Neural cell (in vitro differentiated cells): ENCODE results near the gene LDLRAD4. TPM values are rescaled to one million over a fixed set of nuclear protein-coding genes. Genes with fewer than 3 reads are reported as not detected.

Experiments
- H2AFZ ChIP-seq: fragments of 200-600, 300-800 bp; sonication (generic), shearing (Covaris generic); 2 replicates; pipeline ENCODE4 v1.6.0; 2014; ENCODE audit warnings: low read depth, mild to moderate bottlenecking, antibody characterized with exemption, low read length, moderate library complexity
- H3F3A ChIP-seq: fragments of 200-600 bp; shearing (Covaris generic); 2 replicates; pipeline ENCODE4 v1.6.1; 2016; ENCODE audit warnings: mild to moderate bottlenecking, moderate library complexity, mixed read lengths, antibody characterized with exemption, low read length; ENCODE audit not compliant: insufficient read depth, poor library complexity, severe bottlenecking
- H3K27ac ChIP-seq: fragments of 200-600, 300-800 bp; sonication (generic), shearing (Covaris generic); 2 replicates; pipeline ENCODE4 v1.5.1; 2014; ENCODE audit warnings: mild to moderate bottlenecking, low read length, moderate library complexity
- H3K27me3 ChIP-seq: fragments of 300-800, 200-600 bp; sonication (generic), shearing (Covaris generic); 2 replicates; pipeline ENCODE4 v1.6.0; 2014; ENCODE audit warnings: mild to moderate bottlenecking, low read depth, low read length, moderate library complexity; ENCODE audit not compliant: insufficient read depth
- H3K36me3 ChIP-seq: fragments of 300-800, 200-600 bp; sonication (generic), shearing (Covaris generic); 2 replicates; pipeline ENCODE4 v1.5.1; 2014; ENCODE audit warnings: mild to moderate bottlenecking, antibody characterized with exemption, low read length, moderate library complexity; ENCODE audit not compliant: insufficient read depth
- H3K4me2 ChIP-seq: fragments of 300-800, 200-600 bp; sonication (generic), shearing (Covaris generic); 2 replicates; pipeline ENCODE4 v1.6.0; 2014; ENCODE audit warnings: mild to moderate bottlenecking, low read length
- H3K4me3 ChIP-seq: fragments of 300-800, 200-600 bp; sonication (generic), shearing (Covaris generic); 2 replicates; pipeline ENCODE4 v1.5.1; 2014; ENCODE audit warnings: mild to moderate bottlenecking, low read length, moderate library complexity
- H3K79me2 ChIP-seq: fragments of 200-600 bp; shearing (Covaris generic); replicated peaks from 2 replicates; pipeline ENCODE4 v1.6.0; 2014; ENCODE audit warnings: mild to moderate bottlenecking, low read length, moderate library complexity; ENCODE audit not compliant: insufficient read depth
- H3K9ac ChIP-seq: fragments of 300-800, 200-600 bp; sonication (generic), shearing (Covaris generic); 2 replicates; pipeline ENCODE4 v1.6.1; 2016; ENCODE audit warnings: mild to moderate bottlenecking, low read length, mixed read lengths
- H3K9me2 ChIP-seq: fragments of 200-600 bp; shearing (Covaris generic); 2 replicates; pipeline ENCODE4 v1.6.1; 2016; ENCODE audit warnings: mild to moderate bottlenecking, low read length, mixed read lengths; ENCODE audit not compliant: insufficient read depth
- H3K9me3 ChIP-seq: fragments of 200-600, 300-800 bp; sonication (generic), shearing (Covaris generic); 2 replicates; pipeline ENCODE4 v1.6.1; 2016; ENCODE audit warnings: mild to moderate bottlenecking, mixed run types, low read length, moderate library complexity, mixed read lengths
- H4K20me1 ChIP-seq: fragments of 200-600 bp; shearing (Covaris generic); 2 replicates; pipeline ENCODE4 v1.6.1; 2016; ENCODE audit warnings: mild to moderate bottlenecking, mixed run types; ENCODE audit not compliant: insufficient read depth
- CTCF ChIP-seq: fragments of 450-650 bp; IDR thresholded peaks from 2 replicates; pipeline ENCODE4 v1.5.1; 2014; ENCODE audit warnings: antibody characterized with exemption, mild to moderate bottlenecking, moderate library complexity; ENCODE audit not compliant: poor library complexity, severe bottlenecking
- EP300 ChIP-seq: fragments of 450-650 bp; conservative IDR thresholded peaks from 2 replicates; pipeline ENCODE4 v1.6.1; 2014; ENCODE audit warnings: antibody characterized with exemption, mild to moderate bottlenecking, moderate library complexity; ENCODE audit not compliant: poor library complexity, severe bottlenecking
- EZH2 ChIP-seq: fragments of 200-600, 300-800 bp; shearing (Covaris generic), sonication (generic); IDR thresholded peaks from 2 replicates; pipeline ENCODE4 v1.6.1; 2014; ENCODE audit warnings: antibody characterized with exemption, low read length, borderline replicate concordance, mild to moderate bottlenecking; ENCODE audit not compliant: insufficient read depth, poor library complexity, severe bottlenecking
- MXI1 ChIP-seq: fragments of 450-650 bp; conservative IDR thresholded peaks from 2 replicates; pipeline ENCODE4 v1.6.1; 2014; ENCODE audit warnings: antibody characterized with exemption, mild to moderate bottlenecking; ENCODE audit not compliant: poor library complexity, severe bottlenecking
- POLR2AphosphoS5 ChIP-seq: IDR thresholded peaks from 2 replicates; pipeline ENCODE4 v1.6.1; 2012
- RAD21 ChIP-seq: fragments of 450-650 bp; conservative IDR thresholded peaks from 2 replicates; pipeline ENCODE4 v1.6.1; 2014; ENCODE audit warnings: antibody characterized with exemption, mild to moderate bottlenecking, moderate library complexity
- REST ChIP-seq: IDR thresholded peaks from 2 replicates; pipeline ENCODE4 v1.6.1; 2012; ENCODE audit warnings: borderline replicate concordance
- SMC3 ChIP-seq: fragments of 450-650 bp; conservative IDR thresholded peaks from 2 replicates; pipeline ENCODE4 v1.6.1; 2014; ENCODE audit warnings: antibody characterized with exemption, mild to moderate bottlenecking, moderate library complexity; ENCODE audit not compliant: poor library complexity
- TAF1 ChIP-seq: IDR thresholded peaks from 2 replicates; pipeline ENCODE4 v1.6.1; 2012; ENCODE audit warnings: low read depth
- polyA plus RNA-seq: library from polyadenylated mRNA; depleted of rRNA; stranded (reverse); fragments of >200 nt; gene quantifications from 2 replicates; pipeline ENCODE4 v1.2.3, GENCODE V29; 2014

Gene LDLRAD4
- polyA plus RNA-seq, 1 donor from 2014 or later = 3.7 TPM

- H3K9ac ChIP-seq = no peak overlapping the region
- no peak overlapping the region for H3K4me3 ChIP-seq
- H3K9me2 ChIP-seq = no peaks in the 10 kb centered on the region
- TF ChIP-seq EP300 (no peak), RAD21 (no peak), REST (no peak)
- H3K27me3 ChIP-seq = no peaks in the 10 kb centered on the region
- no peaks in the 10 kb centered on the region for H3K9me3 ChIP-seq
- no peaks in the 10 kb centered on the region for H3F3A ChIP-seq
- H3K27ac ChIP-seq = no peak overlapping the region
- H4K20me1 ChIP-seq = no peaks in the 10 kb centered on the region
- no peaks in the 10 kb centered on the region for H3K79me2 ChIP-seq
- no peak overlapping the region for H3K4me2 ChIP-seq
- H3K36me3 ChIP-seq = no peaks in the 10 kb centered on the region
- no peak overlapping the region for H2AFZ ChIP-seq
These were observed 135.8 kb downstream of the LDLRAD4 start for GRCh38 chr18:13354402-13354801.

- Histone ChIP-seq H3K36me3 (no peaks in the 10 kb centered on the region), H3F3A (no peaks in the 10 kb centered on the region), H3K79me2 (no peaks in the 10 kb centered on the region), H3K9me2 (no peaks in the 10 kb centered on the region), H3K27ac (no peak overlapping the region), H2AFZ (no peak overlapping the region), H3K4me3 (no peak overlapping the region), H3K9me3 (no peaks in the 10 kb centered on the region), H3K4me2 (no peak overlapping the region), H3K9ac (no peak overlapping the region), H4K20me1 (no peaks in the 10 kb centered on the region), H3K27me3 (no peaks in the 10 kb centered on the region)
- TF ChIP-seq POLR2AphosphoS5 (no peak), REST (no peak), EZH2 (no peak), CTCF (no peak), RAD21 (no peak), SMC3 (no peak), MXI1 (no peak), TAF1 (no peak)
These were observed 137.5 kb downstream of the LDLRAD4 start for GRCh38 chr18:13356032-13356431.
